ENCODE results near the gene ATP13A4. TPM values are rescaled to one million over a fixed set of nuclear protein-coding genes. Genes with fewer than 3 reads are reported as not detected.

ATP13A4 gene
- polyA plus RNA-seq, 1 donor (not counting 4 experiments of a cell fraction or from before 2014, with no cell fraction given), result 0.16 TPM

DNA sequence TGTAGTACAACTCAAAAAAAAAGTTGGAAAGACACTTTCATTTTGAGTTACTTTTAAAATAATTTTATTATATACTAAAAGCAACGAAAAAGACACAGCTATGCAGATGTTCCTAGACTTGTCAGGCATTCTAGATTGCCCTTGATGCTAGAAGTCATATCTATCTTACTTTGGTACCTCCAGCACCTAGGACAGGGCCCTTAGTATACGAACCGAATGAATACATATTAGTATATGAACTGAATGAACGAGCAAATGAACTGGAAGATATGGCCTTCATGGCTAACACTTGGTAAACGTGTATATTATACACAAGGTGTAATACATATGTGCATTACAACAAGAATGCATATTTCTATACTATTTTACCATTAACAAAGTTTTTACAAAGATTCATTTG lies 200.3 kb downstream of the ATP13A4 start:
- no peak overlapping the region for H3K4me2 ChIP-seq (ENCODE audit: control insufficient read depth, extremely low read depth, insufficient read depth, low read depth, low read length)
- no peaks in the 10 kb centered on the region for H3K27me3 ChIP-seq (ENCODE audit: control insufficient read depth, extremely low read depth, insufficient read depth, low read length)
- no peak overlapping the region for H3K9ac ChIP-seq (ENCODE audit: control insufficient read depth, extremely low read depth, insufficient read depth, low read length)
- H4K20me1 ChIP-seq (ENCODE audit: control insufficient read depth, extremely low read depth, insufficient read depth, low read length), result no peaks in the 10 kb centered on the region
- H2AFZ ChIP-seq (ENCODE audit: control insufficient read depth, low read length), result no peak overlapping the region
- no peaks in the 10 kb centered on the region for H3K9me3 ChIP-seq (ENCODE audit: control insufficient read depth, low read depth, low read length)
- dilution Hi-C loops (cut with MboI; ENCODE audit: extremely low pct_ligation_motif_present, low sequenced_read_pairs), result no loop called here
- H3K27ac ChIP-seq (ENCODE audit: control insufficient read depth, insufficient read depth, low read length), result no peak overlapping the region
- no peaks in the 10 kb centered on the region for H3K36me3 ChIP-seq (ENCODE audit: control insufficient read depth in 2 of 2, extremely low read depth in 1 of 2, insufficient read depth in 2 of 2, low read length in 2 of 2)
- DNase-seq (ENCODE audit: low read depth, low spot score), result no peak
- FAIRE-seq, result no peak
- no peak overlapping the region for H3K4me3 ChIP-seq (ENCODE audit: control insufficient read depth in 2 of 3, extremely low read depth in 1 of 3, insufficient read depth in 2 of 3, low read depth in 1 of 3, low read length in 3 of 3)
- H3K4me1 ChIP-seq (ENCODE audit: control insufficient read depth, extremely low read depth, insufficient read depth, low read length), result no peaks in the 10 kb centered on the region
- TF ChIP-seq, protein P1, sequence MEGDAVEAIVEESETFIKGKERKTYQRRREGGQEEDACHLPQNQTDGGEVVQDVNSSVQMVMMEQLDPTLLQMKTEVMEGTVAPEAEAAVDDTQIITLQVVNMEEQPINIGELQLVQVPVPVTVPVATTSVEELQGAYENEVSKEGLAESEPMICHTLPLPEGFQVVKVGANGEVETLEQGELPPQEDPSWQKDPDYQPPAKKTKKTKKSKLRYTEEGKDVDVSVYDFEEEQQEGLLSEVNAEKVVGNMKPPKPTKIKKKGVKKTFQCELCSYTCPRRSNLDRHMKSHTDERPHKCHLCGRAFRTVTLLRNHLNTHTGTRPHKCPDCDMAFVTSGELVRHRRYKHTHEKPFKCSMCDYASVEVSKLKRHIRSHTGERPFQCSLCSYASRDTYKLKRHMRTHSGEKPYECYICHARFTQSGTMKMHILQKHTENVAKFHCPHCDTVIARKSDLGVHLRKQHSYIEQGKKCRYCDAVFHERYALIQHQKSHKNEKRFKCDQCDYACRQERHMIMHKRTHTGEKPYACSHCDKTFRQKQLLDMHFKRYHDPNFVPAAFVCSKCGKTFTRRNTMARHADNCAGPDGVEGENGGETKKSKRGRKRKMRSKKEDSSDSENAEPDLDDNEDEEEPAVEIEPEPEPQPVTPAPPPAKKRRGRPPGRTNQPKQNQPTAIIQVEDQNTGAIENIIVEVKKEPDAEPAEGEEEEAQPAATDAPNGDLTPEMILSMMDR (optimal IDR thresholded peaks at IDR 0.05 in 1 of 3, IDR thresholded peaks at IDR 0.05 in 1 of 3, conservative IDR thresholded peaks at IDR 0.05 in 1 of 3; ENCODE audit: extremely low read depth in 1 of 3, insufficient read depth in 2 of 3, low read length in 3 of 3), result no peak
- TF ChIP-seq EZH2 (IDR thresholded peaks at IDR 0.05; ENCODE audit: low read length), result no peak
- no peaks in the 10 kb centered on the region for H3K9me1 ChIP-seq (ENCODE audit: control insufficient read depth, extremely low read depth, insufficient read depth, low read length)
- no peaks in the 10 kb centered on the region for H3K79me2 ChIP-seq (ENCODE audit: control insufficient read depth, insufficient read depth, low read length)

Other genes starting within 250 kb of the ATP13A4 start
- gene ATP13A5, start 176.1 kb downstream of the ATP13A4 start, polyA plus RNA-seq, result not detected in 3 replicates
- gene OPA1, start 38.3 kb upstream of the ATP13A4 start, polyA plus RNA-seq, result 24.2 to 50.1 TPM (median 36.0 TPM) in 3 replicates

Data from keratinocyte (primary cell).